HG03139 (cell line): ENCODE data around the gene KANK4.

Experiments
- ATAC-seq: cut with Tn5 transposase; IDR thresholded peaks from one replicate; pipeline ENCODE4 v1.9.1; 2021; ENCODE audit not compliant: unreplicated experiment

Gene KANK4

GRCh38 chr1:62337706-62338631 is 18.7 kb upstream of the KANK4 start:
- no peak for ATAC-seq

- ATAC-seq: no peak
These were observed 17.9 kb upstream of the KANK4 start for GRCh38 chr1:62336995-62337705.

DNA sequence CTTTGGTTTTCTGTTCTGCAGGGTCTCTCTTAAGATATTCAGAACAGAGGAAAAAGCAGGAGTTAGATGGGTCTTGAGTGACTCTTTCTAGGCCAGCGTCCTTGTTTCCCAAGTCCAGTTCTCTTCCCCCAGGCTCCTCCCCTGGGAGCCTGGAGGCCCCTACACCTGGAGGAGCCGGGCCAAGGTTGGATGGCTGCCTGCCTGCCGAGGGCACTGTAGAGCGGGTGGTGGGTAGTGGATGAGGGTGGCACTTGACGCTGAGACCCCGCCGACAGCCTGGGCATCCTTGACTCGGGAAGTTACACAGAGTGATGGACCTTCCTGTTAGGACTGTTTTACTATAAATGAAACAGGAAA is 17.4 kb upstream of the KANK4 start:
- no peak for ATAC-seq

- no peak for ATAC-seq
These were observed 16.4 kb upstream of the KANK4 start for GRCh38 chr1:62335656-62336055.

DNA sequence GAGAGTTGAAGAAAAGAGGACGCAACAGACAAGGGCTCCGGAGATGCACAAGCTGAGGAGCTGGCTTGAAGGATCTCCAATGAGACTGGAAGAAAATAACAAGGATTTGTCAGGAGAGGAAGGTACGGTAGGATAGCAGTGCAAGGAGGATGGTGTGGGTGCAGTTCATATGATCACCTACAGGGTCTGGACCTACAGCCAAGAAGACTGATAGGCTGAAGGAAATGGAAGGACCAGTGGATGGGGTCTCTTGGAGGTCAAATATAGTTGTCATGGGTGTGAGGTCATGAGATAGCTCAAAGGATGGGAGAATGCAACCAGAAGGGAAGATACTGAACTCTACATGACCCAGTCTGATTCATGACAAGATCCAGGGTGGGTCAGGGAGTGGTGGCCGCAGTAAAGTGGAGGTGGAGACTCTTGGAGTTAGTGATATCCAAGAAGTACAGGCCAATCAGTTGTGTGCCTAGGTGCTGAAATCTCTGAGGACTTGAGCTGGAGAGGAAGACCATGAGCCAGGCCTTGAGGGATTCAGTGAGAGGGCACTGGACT is 15.3 kb upstream of the KANK4 start:
- ATAC-seq: no peak

GRCh38 chr1:62333441-62333840 is 14.2 kb upstream of the KANK4 start:
- ATAC-seq: no peak

GRCh38 chr1:62327360-62328055 is 8.3 kb upstream of the KANK4 start:
- no peak for ATAC-seq

DNA sequence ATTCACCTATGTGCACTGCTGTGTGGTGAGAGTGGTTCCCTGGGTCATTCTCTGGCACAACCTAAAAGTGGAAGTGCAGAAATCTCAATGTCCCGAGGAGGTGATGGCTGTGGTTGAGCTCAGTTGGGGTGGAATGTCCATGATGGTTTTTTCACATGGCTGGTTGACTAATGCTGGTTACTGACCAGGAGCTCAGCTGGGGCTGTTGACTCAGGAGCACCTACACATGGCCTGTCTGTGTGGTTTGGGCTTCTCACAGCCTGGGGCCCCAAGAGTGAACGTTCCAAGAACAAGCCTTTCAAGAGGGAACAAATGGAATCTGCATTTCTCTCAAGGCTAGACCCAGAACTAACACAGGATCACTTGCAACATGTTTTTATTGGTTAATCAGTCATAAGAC is 6.4 kb upstream of the KANK4 start:
- no peak for ATAC-seq

GRCh38 chr1:62325081-62325480 is 5.8 kb upstream of the KANK4 start:
- ATAC-seq: no peak

DNA sequence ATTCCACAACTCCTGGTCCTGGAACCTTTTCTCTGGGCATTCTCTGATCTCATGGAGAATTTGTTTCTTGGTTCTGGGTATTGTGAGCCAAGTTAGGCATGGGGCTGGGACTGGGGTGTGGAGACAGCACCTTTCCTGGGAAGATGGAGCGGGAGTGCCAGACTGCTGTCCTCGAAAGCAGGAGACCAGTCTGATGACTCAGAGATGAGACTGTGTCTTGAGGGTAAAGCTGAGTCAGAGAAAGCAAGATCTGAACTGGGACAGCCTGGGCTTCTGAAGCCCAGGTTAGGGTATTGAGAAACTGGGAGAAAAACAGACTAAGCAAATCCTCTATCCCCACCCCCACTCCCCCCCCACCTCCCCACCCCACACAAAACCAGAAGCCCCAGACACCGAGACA is 2.2 kb upstream of the KANK4 start:
- ATAC-seq: no peak

- no peak for ATAC-seq
These were observed 896 bp downstream of the KANK4 start for GRCh38 chr1:62318320-62318755.

- no peak for ATAC-seq
These were observed 2.0 kb downstream of the KANK4 start for GRCh38 chr1:62317021-62317768.

DNA sequence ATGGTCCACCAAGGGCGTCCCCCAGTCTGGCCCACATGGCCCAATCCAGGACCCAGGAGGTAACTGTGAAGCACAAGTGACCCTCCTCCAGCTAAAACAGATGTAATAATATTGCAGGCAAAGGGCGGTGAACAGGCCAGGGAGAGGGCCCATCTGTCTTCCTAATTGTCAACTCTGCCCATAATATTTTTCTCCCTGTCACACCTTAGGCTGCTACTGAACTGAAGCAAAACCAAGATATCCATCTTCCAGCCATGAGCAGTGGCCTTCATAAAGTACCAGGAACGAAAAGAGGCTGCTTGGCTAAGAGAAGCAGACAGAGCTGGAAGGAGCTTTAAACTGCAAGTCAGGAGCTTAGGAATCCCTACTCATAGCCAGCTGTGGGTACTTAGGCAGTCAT is 3.1 kb downstream of the KANK4 start:
- no peak for ATAC-seq

DNA sequence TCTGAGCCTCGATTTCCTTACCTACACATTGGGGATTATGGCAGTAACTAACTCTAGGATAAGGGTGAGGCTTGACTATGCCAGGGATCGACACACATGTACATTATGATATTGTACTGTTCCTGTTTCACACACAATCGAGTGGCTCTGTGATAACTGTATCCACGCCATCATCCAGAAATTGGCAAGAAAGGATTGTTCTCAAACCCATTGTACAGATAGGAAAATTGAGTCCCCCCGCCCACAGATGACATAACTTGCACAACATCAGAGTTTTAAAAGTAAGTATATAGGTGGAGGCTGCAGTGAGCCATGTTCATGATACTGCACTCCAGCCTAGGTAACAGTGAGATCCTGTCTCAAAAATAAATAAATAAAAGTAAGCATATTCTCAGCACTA is 3.8 kb downstream of the KANK4 start:
- no peak for ATAC-seq

GRCh38 chr1:62314454-62315350 is 4.5 kb downstream of the KANK4 start:
- ATAC-seq: no peak

- no peak for ATAC-seq
These were observed 6.5 kb downstream of the KANK4 start for GRCh38 chr1:62312698-62313097.

DNA sequence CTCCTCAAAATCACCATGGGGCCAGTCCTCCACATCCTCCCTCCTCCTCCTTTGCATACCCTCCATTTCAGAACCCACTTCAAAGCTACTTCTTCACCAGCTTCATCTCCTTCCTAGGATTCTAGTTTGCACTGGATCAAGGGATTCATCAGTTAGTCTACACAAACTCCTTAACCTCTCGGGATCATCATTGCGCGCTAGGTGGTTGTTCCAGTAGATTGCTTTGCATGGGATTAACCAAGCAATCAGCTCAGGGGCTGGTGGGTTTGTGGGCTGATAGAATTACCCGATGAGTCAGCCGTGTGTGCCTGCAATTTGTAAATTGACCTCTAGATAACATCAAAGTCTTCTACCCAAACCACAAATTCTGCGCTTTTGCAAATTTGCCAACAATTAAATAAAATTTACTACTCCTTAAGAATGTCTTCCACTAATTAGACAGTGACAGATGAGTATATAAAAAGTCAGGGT is 7.7 kb downstream of the KANK4 start:
- ATAC-seq: no peak

- ATAC-seq: no peak
These were observed 9.3 kb downstream of the KANK4 start for GRCh38 chr1:62309906-62310305.

DNA sequence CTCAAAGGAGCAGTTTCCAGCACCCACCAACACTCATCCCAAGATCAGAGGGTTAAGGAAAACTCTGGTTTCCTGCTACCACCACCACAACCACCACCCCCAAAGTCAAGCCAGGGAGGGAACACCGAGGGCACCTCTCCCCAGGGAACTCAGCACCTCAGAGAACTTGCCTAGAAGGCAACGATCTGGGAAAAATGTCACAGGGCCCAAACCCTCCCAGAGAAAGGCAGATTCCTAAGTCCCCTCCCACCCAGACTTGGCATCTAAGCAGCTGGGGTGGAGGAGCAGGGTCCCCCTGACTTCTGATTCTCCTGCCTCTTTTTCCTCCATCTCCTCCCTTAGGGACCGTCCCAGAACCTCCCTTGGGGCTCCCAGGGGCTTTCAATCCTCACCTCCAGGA is 10.6 kb downstream of the KANK4 start:
- no peak for ATAC-seq
